Colonic mucosa (tissue), 4 donors: Measurements from ENCODE around the gene DGAT2. TPM values are rescaled to one million over a fixed set of nuclear protein-coding genes. Genes with fewer than 3 reads are reported as not detected.
A peak's percentile ranks its signal among the peaks of the same experiment; 100 is the strongest.

ENCODE experiments used
- DNase-seq: peaks from one replicate; pipeline ENCODE4 v3.0.0-alpha.2; 2020
- H3K27ac ChIP-seq: fragments of 200-600 bp; one replicate; pipeline ENCODE4 v1.8.0; 2021
- H3K27me3 ChIP-seq: fragments of 200-600 bp; one replicate; pipeline ENCODE4 v1.8.0; 2021
- H3K36me3 ChIP-seq: fragments of 200-600 bp; one replicate; pipeline ENCODE4 v1.8.0; 2021
- H3K4me1 ChIP-seq: fragments of 200-600 bp; one replicate; pipeline ENCODE4 v1.8.0; 2021; ENCODE audit warnings: mild to moderate bottlenecking
- H3K4me3 ChIP-seq: fragments of 200-600 bp; one replicate; pipeline ENCODE4 v1.8.0; 2021
- H3K9ac ChIP-seq, 2 donors: one replicate each; pipeline ENCODE4 v1.7.0; 2013; ENCODE audit warnings: control low read depth in 2 of 2, low read depth in 2 of 2, low read length in 2 of 2
- H3K9me3 ChIP-seq: fragments of 200-600 bp; one replicate; pipeline ENCODE4 v1.8.0; 2021
- intact Hi-C: fragments of 100-400 bp; cut with DNase I; formaldehyde crosslinking; loops from one replicate; pipeline ENCODE4 v1.14.1; 2022
- total RNA-seq, 2 donors: library from RNA; stranded (reverse); fragmentation: NEBNext Ultra II Directional in 1 of 2; extraction: Animal tissue kit (Norgen Biotek cat#: 25700) in 1 of 2; gene quantifications; one replicate each; pipeline ENCODE4 v1.2.1, GENCODE V29; 2021
- TF ChIP-seq, protein P1 (sequence below): fragments of 200-600 bp; IDR thresholded peaks from one replicate; pipeline ENCODE4 v1.8.0; 2022; ENCODE audit warnings: antibody characterized with exemption, mild to moderate bottlenecking
- donor health status: healthy.
- donor health status: DM: no; HTN: no; CAD: no.
- donor health status: DM: no; HTN: no; CAD: no.

Gene DGAT2
- total RNA-seq, 2 donors from 2014 or later: 3.0 to 5.9 TPM

DNA sequence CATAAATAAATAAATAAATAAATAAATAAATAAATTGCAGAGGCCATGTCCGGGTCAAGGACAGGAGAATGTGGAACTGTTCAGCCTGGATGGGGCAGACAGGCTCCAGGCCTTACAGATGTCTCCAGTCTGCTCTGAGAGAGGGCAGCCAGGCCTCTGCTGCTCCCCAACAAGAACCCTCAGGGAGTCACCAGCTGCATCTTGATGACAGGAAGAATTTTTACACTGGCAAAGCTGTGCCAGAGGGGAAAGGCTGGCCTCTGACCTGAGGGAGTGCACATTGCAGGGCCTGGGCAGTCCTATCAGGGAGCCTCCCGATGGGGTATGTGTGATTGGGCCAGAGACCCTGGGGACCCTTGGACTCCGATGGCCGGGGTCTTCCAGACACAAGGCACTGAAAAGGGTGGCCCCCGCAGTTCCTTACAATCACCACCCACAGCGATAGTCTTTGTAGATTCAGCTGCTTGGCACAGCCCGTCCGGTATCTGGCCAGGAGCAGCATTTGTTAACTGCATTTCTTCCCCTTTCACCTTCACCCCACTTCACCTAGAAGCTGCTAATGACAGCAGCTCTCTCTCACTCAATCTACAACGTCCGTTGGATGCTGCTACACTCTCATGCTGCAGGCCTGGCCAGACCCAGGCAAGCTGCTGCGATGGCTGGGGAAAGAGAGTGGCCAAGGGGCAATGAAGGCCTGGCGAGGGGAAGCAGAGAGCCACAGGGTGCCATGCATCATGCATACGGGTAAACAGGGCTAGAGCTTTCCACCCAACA, 42.8 kb upstream of the DGAT2 start:
- peaks cover 8% of the 10 kb centered on the region for H3K4me1 ChIP-seq
- TF ChIP-seq, protein P1, sequence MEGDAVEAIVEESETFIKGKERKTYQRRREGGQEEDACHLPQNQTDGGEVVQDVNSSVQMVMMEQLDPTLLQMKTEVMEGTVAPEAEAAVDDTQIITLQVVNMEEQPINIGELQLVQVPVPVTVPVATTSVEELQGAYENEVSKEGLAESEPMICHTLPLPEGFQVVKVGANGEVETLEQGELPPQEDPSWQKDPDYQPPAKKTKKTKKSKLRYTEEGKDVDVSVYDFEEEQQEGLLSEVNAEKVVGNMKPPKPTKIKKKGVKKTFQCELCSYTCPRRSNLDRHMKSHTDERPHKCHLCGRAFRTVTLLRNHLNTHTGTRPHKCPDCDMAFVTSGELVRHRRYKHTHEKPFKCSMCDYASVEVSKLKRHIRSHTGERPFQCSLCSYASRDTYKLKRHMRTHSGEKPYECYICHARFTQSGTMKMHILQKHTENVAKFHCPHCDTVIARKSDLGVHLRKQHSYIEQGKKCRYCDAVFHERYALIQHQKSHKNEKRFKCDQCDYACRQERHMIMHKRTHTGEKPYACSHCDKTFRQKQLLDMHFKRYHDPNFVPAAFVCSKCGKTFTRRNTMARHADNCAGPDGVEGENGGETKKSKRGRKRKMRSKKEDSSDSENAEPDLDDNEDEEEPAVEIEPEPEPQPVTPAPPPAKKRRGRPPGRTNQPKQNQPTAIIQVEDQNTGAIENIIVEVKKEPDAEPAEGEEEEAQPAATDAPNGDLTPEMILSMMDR: no peak
- DNase-seq: no peak
- peaks cover 13% of the 10 kb centered on the region for H3K36me3 ChIP-seq
- H3K27ac ChIP-seq: no peak overlapping the region
- no peak overlapping the region for H3K4me3 ChIP-seq
- intact Hi-C loops: loop anchor here (5.0 kb wide), 1 partner anchor 37 kb away; no protein-coding TSS in a partner anchor
- no peaks in the 10 kb centered on the region for H3K9me3 ChIP-seq
- no peaks in the 10 kb centered on the region for H3K27me3 ChIP-seq
- no peak overlapping the region for H3K9ac ChIP-seq

DNA sequence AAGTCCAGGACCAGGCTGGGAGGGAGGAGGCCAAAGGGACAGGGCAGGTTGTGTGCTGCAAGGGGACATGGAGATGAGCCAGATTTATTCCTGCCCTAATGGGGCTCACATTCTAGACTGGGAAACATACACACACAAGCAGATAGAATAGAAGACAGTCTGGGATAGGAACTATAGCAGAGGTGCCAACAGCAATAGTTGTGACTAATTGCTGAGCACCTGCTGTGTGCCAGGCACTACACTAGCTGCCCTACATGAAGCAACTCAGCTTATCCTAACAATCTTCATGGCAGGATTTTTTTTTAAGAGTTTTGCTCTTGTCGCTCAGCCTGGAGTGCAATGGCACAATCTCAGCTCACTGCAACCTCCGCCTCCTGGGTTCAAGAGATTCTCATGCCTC, 39.6 kb upstream of the DGAT2 start:
- no peaks in the 10 kb centered on the region for H3K9me3 ChIP-seq
- H3K9ac ChIP-seq: no peak overlapping the region
- no peak overlapping the region for H3K4me3 ChIP-seq
- peaks cover 13% of the 10 kb centered on the region for H3K36me3 ChIP-seq
- peaks cover 2% of the 10 kb centered on the region for H3K4me1 ChIP-seq
- TF ChIP-seq, protein P1: no peak
- intact Hi-C loops: loop anchor here (5.0 kb wide), 1 partner anchor 33 kb away; no protein-coding TSS in a partner anchor
- no peak overlapping the region for H3K27ac ChIP-seq
- H3K27me3 ChIP-seq: no peaks in the 10 kb centered on the region
- no peak for DNase-seq

GRCh38 chr11:75731095-75731494, 37.5 kb upstream of the DGAT2 start:
- Histone ChIP-seq H3K36me3 (peaks cover 13% of the 10 kb centered on the region), H3K27ac (no peak overlapping the region), H3K4me1 (peaks cover 8% of the 10 kb centered on the region), H3K9ac (no peak overlapping the region), H3K4me3 (no peak overlapping the region), H3K9me3 (no peaks in the 10 kb centered on the region), H3K27me3 (no peaks in the 10 kb centered on the region)
- intact Hi-C loops: loop anchor here (10.0 kb wide), 1 partner anchor 54 kb away; no protein-coding TSS in a partner anchor
- DNase-seq: no peak
- TF ChIP-seq, protein P1: no peak

DNA sequence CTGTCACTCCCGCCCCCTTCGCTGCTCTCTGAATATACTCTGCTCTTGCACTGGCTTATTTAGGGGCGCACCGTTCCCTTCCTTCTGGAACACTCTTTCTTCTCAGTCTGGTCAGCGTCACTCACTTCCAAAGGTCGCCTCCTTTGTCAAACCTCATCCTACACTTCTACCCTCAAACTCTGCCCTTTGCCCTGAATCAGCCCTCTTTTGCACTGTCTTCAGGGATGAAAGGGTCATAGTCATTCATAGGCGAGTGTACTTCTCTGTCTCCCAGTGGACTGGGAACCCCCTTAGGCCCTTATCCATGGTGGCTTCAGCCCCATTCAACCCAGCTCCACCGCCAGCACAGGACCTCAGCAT, 35.5 kb upstream of the DGAT2 start:
- Histone ChIP-seq H3K9ac (no peak overlapping the region), H3K36me3 (peaks cover 6% of the 10 kb centered on the region), H3K27ac (peak overlapping the region; percentile 16), H3K27me3 (no peaks in the 10 kb centered on the region), H3K4me1 (peaks cover 8% of the 10 kb centered on the region), H3K9me3 (no peaks in the 10 kb centered on the region), H3K4me3 (no peak overlapping the region)
- TF ChIP-seq, protein P1: no peak
- intact Hi-C loops: loop anchor here (10.0 kb wide), 1 partner anchor 52 kb away; no protein-coding TSS in a partner anchor
- no peak for DNase-seq

GRCh38 chr11:75733431-75734107, 35.0 kb upstream of the DGAT2 start:
- TF ChIP-seq, protein P1: no peak
- Histone ChIP-seq H3K27me3 (no peaks in the 10 kb centered on the region), H3K27ac (peak overlapping the region; percentile 53), H3K9me3 (no peaks in the 10 kb centered on the region), H3K36me3 (peaks cover under 1% of the 10 kb centered on the region), H3K4me1 (peaks cover 8% of the 10 kb centered on the region), H3K9ac (no peak overlapping the region), H3K4me3 (no peak overlapping the region)
- intact Hi-C loops: loop anchor here (10.0 kb wide), 1 partner anchor 51 kb away; no protein-coding TSS in a partner anchor
- no peak for DNase-seq
